ENCODE measurements around the gene HOXC6. TPM values are rescaled to one million over a fixed set of nuclear protein-coding genes. Genes with fewer than 3 reads are reported as not detected.

HOXC6 gene
- total RNA-seq, 2 donors from 2014 or later, result 23.5 to 31.1 TPM

- intact Hi-C loops (cut with DNase I), result loop anchor here in 1 of 2 donors (10.0 kb wide), 1 partner anchor 355 kb away; no protein-coding TSS in a partner anchor
- peak; percentile 91 for DNase-seq (ENCODE audit: low spot score)
Measured at GRCh38 chr12:53999559-54000115, 28.6 kb upstream of the HOXC6 start.

GRCh38 chr12:54000116-54001114, 27.8 kb upstream of the HOXC6 start, which contains the start of gene HOXC9:
HOXC9 (plus strand) TSS chr12:54000161; CDS start chr12:54000189, 28 bp downstream.
- no peak for DNase-seq (ENCODE audit: low spot score)
- intact Hi-C loops (cut with DNase I), result loop anchor here in 1 of 2 donors (10.0 kb wide), 1 partner anchor 354 kb away; no protein-coding TSS in a partner anchor

DNA sequence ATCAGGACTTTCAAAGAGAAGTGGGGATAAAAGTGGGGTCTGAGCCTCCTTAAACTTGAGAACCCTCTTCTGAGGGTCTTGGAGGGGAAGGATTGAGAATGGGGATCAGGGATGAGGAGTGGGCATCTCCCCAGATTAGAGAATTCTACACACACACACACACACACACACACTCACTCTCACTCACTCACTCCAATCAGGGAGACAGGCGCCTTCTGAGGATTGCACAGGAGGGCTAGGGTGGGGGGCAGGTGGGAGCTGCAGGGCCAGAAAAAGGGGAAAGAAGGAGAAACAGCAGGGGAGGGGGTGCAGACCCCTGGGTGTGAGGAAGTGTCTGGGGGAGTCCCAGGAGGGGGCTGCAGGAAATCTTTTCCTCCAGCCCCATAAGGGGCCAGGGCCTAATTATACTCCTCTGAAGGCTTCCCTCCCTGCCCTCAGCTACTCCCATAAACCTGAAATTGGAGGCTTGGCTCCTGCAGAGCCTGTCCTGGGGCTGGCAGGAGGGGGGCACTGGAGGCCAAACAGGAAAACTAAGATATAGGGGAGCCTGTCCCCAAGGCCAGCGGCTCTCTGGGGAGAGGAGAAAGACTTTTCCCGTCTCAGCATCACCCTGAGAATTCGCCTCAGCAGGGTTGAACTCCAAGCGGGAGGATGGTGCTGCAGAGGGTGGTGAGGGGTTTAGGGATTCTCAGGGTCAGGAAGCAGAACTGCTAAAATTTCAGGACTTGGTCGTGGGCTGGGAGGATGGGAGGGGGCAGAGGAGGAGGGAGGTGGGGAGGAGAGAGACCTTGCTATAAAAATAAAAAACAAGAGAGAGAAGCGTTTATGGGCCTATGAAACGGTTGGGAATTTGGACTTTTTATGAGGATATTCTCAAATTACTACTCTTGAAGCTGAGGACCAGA, 26.7 kb upstream of the HOXC6 start:
- no peak for DNase-seq (ENCODE audit: low spot score)
- intact Hi-C loops (cut with DNase I), result loop anchor here in 1 of 2 donors (10.0 kb wide), 1 partner anchor 353 kb away; no protein-coding TSS in a partner anchor

- intact Hi-C loops (cut with DNase I), result loop anchor here in 1 of 2 donors (10.0 kb wide), 1 partner anchor 352 kb away; no protein-coding TSS in a partner anchor
- DNase-seq (ENCODE audit: low spot score), result no peak
Measured at GRCh38 chr12:54002278-54002914, 25.8 kb upstream of the HOXC6 start.

DNA sequence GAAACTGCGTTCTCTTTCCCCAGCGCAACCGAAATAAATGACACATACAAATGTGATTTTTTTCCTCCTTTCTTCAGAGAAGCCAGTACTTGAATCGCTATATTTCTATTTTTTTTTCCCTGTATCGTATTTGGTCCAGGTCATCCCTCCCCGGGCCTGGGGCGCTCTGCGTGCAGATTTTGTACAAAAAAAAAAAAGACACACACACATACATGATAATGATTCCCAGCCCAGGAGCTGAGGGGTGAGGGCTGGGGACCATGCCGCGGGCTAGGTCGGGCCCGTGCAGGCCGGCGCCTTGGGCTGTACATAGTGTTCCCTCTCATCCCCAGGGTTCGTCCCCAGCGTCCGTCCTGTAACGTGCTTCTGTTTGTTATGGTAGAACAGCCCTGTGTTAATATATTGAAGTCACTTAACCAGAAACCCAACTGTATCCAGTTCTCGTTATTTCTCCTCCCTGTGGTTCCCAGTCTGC, 25.3 kb upstream of the HOXC6 start:
- DNase-seq (ENCODE audit: low spot score), result no peak
- intact Hi-C loops (cut with DNase I), result loop anchor here in 1 of 2 donors (10.0 kb wide), 1 partner anchor 352 kb away; no protein-coding TSS in a partner anchor

GRCh38 chr12:54003625-54004024, 24.6 kb upstream of the HOXC6 start:
- no peak for DNase-seq (ENCODE audit: low spot score)
- intact Hi-C loops (cut with DNase I), result loop anchor here in 1 of 2 donors (10.0 kb wide), 1 partner anchor 351 kb away; no protein-coding TSS in a partner anchor

- intact Hi-C loops (cut with DNase I), result loop anchor here in 1 of 2 donors (10.0 kb wide), 1 partner anchor 351 kb away; no protein-coding TSS in a partner anchor
- DNase-seq (ENCODE audit: low spot score), result no peak
Measured at GRCh38 chr12:54004063-54004840, 24.0 kb upstream of the HOXC6 start.

DNA sequence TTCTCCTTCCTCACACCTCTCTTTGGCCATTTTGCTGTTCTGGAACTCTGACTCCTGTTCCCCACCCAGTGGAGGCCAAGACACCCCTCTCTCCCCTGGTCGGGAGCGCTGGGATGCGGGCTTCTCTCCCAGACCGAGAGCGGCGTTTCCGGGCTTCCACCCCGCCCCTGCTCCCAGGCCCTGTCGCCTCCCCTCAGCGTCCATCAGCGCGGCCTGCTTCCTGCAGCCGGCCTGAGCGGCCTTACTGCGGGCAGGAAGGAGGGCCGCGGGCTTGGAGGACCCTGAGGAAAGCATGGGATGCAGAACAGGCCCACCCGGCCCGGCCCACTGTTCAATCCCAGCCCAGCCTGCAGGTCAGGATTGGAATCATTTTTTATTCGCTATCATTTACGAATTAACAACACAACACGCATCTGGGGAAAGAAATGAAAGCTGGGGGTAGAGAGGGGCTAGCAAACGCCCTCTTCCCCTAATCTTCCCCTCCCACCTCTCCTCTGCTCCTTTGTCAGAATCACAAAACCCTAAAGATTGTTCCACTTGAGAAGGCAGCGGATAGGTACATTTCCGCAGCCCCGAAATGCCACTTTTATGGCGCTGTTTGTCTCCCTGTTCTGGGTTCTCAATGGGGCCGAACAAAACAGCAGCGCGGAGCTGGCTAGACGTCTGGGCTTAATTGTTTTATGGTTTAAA, 23.3 kb upstream of the HOXC6 start:
- intact Hi-C loops (cut with DNase I), result loop anchor here in 1 of 2 donors (5.0 to 10.0 kb wide), 2 partner anchors 197 to 350 kb away; no protein-coding TSS in a partner anchor
- DNase-seq (ENCODE audit: low spot score), result no peak

GRCh38 chr12:54005531-54005852, 22.7 kb upstream of the HOXC6 start:
- DNase-seq (ENCODE audit: low spot score), result no peak
- intact Hi-C loops (cut with DNase I), result loop anchor here in 1 of 2 donors (5.0 to 10.0 kb wide), 2 partner anchors 197 to 349 kb away; no protein-coding TSS in a partner anchor

DNA sequence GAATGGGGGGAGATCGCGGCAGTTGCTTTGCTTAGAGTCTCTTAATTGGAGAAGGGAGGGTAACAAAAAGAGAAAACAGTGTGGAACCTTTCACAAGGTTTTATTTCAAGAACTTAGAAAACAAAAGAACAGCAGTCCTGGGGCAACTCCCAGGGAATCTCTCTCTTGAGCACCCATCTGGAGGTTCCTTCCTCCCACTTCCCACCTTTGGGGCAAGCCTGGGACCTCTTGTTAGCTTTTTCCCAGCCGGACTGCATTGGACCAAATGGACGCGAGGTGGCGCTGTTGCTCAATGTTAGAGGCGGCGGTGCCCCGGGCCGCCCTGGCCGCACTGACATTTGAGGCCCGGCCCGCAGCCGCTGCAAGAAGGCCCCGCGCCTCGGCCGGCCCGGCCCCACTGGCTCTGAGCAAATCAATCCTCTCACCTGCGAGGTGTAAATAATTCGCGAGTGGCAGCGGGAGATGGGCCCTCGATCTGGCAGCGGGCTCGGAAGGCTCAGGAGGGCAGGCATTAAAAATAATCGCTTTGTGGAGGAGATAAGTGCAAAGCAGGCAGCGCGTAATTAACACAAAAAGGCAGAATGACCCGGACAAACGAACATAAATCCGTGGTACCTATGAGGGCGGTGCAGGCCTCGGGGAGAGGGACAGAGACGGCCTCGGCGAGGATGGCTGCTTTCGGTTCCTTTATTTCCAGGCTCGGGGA, 22.2 kb upstream of the HOXC6 start:
- intact Hi-C loops (cut with DNase I), result loop anchor here (1.0 to 10.0 kb wide), 6 partner anchors 21 to 349 kb away; partner anchors contain the start of gene HOXC10 (in 1 of the 2)
- peak; percentile 97 for DNase-seq (ENCODE audit: low spot score)

- no peak for DNase-seq (ENCODE audit: low spot score)
- intact Hi-C loops (cut with DNase I), result loop anchor here (1.0 to 10.0 kb wide), 6 partner anchors 20 to 348 kb away; partner anchors contain the start of gene HOXC10 (in 1 of the 2)
Measured at GRCh38 chr12:54006559-54007220, 21.6 kb upstream of the HOXC6 start.

- no peak for DNase-seq (ENCODE audit: low spot score)
- intact Hi-C loops (cut with DNase I), result loop anchor here (2.0 to 10.0 kb wide), 5 partner anchors 19 to 347 kb away; no protein-coding TSS in a partner anchor
Measured at GRCh38 chr12:54007538-54008259, 20.5 kb upstream of the HOXC6 start.

DNA sequence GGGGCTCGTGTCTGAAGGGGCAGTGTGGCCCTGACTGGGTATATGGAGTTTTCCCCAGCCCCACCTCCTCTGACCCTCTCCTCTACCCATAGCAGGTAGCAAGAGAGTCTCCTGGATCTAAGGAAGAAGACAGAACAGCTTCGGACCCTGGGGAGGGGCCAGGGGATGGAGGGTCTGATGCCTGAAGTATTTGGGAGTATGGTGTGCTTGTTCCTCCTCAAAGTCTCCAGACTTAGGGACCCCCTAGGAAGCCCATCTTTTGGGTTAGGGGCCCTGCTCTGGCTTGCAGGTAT, 20.0 kb upstream of the HOXC6 start:
- no peak for DNase-seq (ENCODE audit: low spot score)
- intact Hi-C loops (cut with DNase I), result loop anchor here in 1 of 2 donors (5.0 to 10.0 kb wide), 2 partner anchors 194 to 347 kb away; no protein-coding TSS in a partner anchor

DNA sequence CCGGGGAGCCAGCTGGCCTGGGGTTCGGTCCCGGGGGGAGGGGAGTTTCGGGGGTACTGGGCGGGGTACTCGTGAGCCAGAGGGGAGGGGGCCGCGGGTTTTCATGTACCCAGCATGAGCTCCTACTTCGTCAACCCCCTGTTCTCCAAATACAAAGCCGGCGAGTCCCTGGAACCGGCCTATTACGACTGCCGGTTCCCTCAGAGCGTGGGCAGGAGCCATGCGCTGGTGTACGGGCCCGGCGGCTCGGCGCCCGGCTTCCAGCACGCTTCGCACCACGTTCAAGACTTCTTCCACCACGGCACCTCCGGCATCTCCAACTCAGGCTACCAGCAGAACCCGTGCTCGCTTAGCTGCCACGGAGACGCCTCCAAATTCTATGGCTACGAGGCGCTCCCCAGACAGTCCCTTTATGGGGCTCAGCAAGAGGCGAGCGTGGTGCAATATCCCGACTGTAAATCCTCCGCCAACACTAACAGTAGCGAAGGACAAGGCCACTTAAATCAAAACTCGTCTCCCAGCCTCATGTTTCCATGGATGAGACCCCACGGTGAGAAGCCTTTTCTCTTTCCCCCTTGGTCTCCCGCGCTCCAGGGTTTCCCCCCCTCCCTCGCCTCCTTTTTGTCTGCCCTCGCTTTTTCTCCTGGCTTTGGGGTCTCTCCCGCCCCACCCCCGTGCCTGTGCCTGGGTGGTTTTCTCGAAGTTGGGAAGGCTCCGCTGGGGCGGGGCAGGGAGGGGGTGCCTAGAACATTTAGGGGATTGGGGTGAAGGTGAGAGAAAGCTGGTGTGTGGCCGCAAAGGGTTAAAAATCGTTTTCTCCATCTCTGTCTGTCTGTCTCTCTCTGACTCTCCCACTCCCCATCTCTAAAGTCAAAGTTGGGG, 18.8 kb upstream of the HOXC6 start:
- intact Hi-C loops (cut with DNase I), result loop anchor here in 1 of 2 donors (5.0 to 10.0 kb wide), 2 partner anchors 193 to 345 kb away; no protein-coding TSS in a partner anchor
- no peak for DNase-seq (ENCODE audit: low spot score)

All from posterior vena cava (tissue), 2 donors.